ENCODE measurements around the gene KLK5.

- TF ChIP-seq CTCF (IDR thresholded peaks at IDR 0.05) (no peak), POLR2A (IDR thresholded peaks at IDR 0.05) (no peak)
Measured at GRCh38 chr19:50979758-50980157, 26.9 kb upstream of the KLK5 start.

Measured in vagina (tissue), 2 donors.